Measurements from ENCODE around the gene STAG2.
"Not testable (repeated sequence)": the region's sequence is repeated elsewhere in the genome, so short reads cannot be mapped to it uniquely, and the experiment has no call there.

The STAG2 gene

GRCh38 chrX:123961268-123962005 is at the start of gene STAG2:
Gene STAG2, plus strand, starts transcription at chrX:123961706. Its CDS starts 60,922 bp downstream, at chrX:124022628.
- DNase-seq (ENCODE audit: low read depth, low spot score): no peak

- no peak for DNase-seq (ENCODE audit: low read depth, low spot score)
Measured at GRCh38 chrX:123917069-123917468, 44.4 kb upstream of the STAG2 start.

GRCh38 chrX:123918106-123918721 is 43.3 kb upstream of the STAG2 start:
- DNase-seq (ENCODE audit: low read depth, low spot score): no peak

GRCh38 chrX:123920105-123920785 is 41.3 kb upstream of the STAG2 start:
- no peak for DNase-seq (ENCODE audit: low read depth, low spot score)

- DNase-seq (ENCODE audit: low read depth, low spot score): no peak
Measured at GRCh38 chrX:123923211-123923610, 38.3 kb upstream of the STAG2 start.

- DNase-seq (ENCODE audit: low read depth, low spot score): no peak
Measured at GRCh38 chrX:123924186-123924585, 37.3 kb upstream of the STAG2 start.

- no peak for DNase-seq (ENCODE audit: low read depth, low spot score)
Measured at GRCh38 chrX:123927845-123928244, 33.7 kb upstream of the STAG2 start.

GRCh38 chrX:123932055-123932454 is 29.5 kb upstream of the STAG2 start:
- not testable (repeated sequence) for DNase-seq (ENCODE audit: low read depth, low spot score)

- no peak for DNase-seq (ENCODE audit: low read depth, low spot score)
Measured at GRCh38 chrX:123943074-123943473, 18.4 kb upstream of the STAG2 start.

- DNase-seq (ENCODE audit: low read depth, low spot score): no peak
Measured at GRCh38 chrX:123943488-123943887, 18.0 kb upstream of the STAG2 start.

GRCh38 chrX:123949846-123950245 is 11.7 kb upstream of the STAG2 start:
- DNase-seq (ENCODE audit: low read depth, low spot score): no peak

GRCh38 chrX:123959281-123960063 is 2.0 kb upstream of the STAG2 start:
- DNase-seq (ENCODE audit: low read depth, low spot score): no peak

GRCh38 chrX:123960956-123961267 is 594 bp upstream of the STAG2 start:
- DNase-seq (ENCODE audit: low read depth, low spot score): no peak

GRCh38 chrX:123962006-123962467 is 531 bp downstream of the STAG2 start:
- DNase-seq (ENCODE audit: low read depth, low spot score): no peak

GRCh38 chrX:123962794-123963373 is 1.4 kb downstream of the STAG2 start:
- DNase-seq (ENCODE audit: low read depth, low spot score): peak; percentile 74

- DNase-seq (ENCODE audit: low read depth, low spot score): no peak
Measured at GRCh38 chrX:123964156-123964834, 2.8 kb downstream of the STAG2 start.

- DNase-seq (ENCODE audit: low read depth, low spot score): no peak
Measured at GRCh38 chrX:123965712-123966111, 4.2 kb downstream of the STAG2 start.

GRCh38 chrX:123967497-123967896 is 6.0 kb downstream of the STAG2 start:
- no peak for DNase-seq (ENCODE audit: low read depth, low spot score)

- no peak for DNase-seq (ENCODE audit: low read depth, low spot score)
Measured at GRCh38 chrX:123968383-123969050, 7.0 kb downstream of the STAG2 start.

- no peak for DNase-seq (ENCODE audit: low read depth, low spot score)
Measured at GRCh38 chrX:123971982-123972381, 10.5 kb downstream of the STAG2 start.
